SK-N-SH (cell line): ENCODE data around the gene CCDC13. TPM values are rescaled to one million over a fixed set of nuclear protein-coding genes. Genes with fewer than 3 reads are reported as not detected.

ENCODE experiments used
- CTCF ChIA-PET: fragments of 300-600, 350-600 bp; formaldehyde crosslinking; extraction: SDS; loops from one replicate; lab custom pipeline; 2021; lab: Yijun Ruan, JAX
- POLR2A ChIA-PET: fragments of 350-600 bp; sonication (Branson Sonifier 250); formaldehyde crosslinking; extraction: SDS; loops from one replicate; lab custom pipeline; 2020; ENCODE audit warnings: antibody characterized with exemption, inconsistent platforms; lab: Yijun Ruan, JAX
- DNase-seq: peaks from one replicate; pipeline ENCODE4 v3.0.0; 2012
- H2AFZ ChIP-seq: fragments of 200-600 bp; sonication (generic); 2 replicates; pipeline ENCODE4 v1.8.1; 2016; ENCODE audit warnings: antibody characterized with exemption, mild to moderate bottlenecking, low read depth
- H3F3A ChIP-seq: fragments of 200-600 bp; sonication (generic); replicated peaks from 2 replicates; pipeline ENCODE3; 2016; ENCODE audit warnings: antibody characterized with exemption, mild to moderate bottlenecking; ENCODE audit not compliant: insufficient read depth
- H3K27ac ChIP-seq, 2 experiments: fragments of 200-500 bp in 1 of 2; fragments of 200-600 bp in 1 of 2; sonication (Bioruptor generic) in 1 of 2; sonication (generic), shearing (Covaris generic) in 1 of 2; 2 replicates each; pipeline versions ENCODE4 v1.5.1 to v1.6.1; 2014 to 2016; ENCODE audit warnings: low read depth in 2 of 2, inconsistent platforms in 1 of 2, low read length in 1 of 2, mild to moderate bottlenecking in 1 of 2, mixed read lengths in 1 of 2
- H3K27me3 ChIP-seq: fragments of 200-600 bp; sonication (generic), shearing (Covaris generic); 2 replicates; pipeline ENCODE4 v1.6.1; 2016; ENCODE audit warnings: mixed run types; ENCODE audit not compliant: insufficient read depth
- H3K36me3 ChIP-seq, 2 experiments: fragments of 200-500 bp in 1 of 2; fragments of 200-600 bp in 1 of 2; sonication (Bioruptor generic) in 1 of 2; sonication (generic) in 1 of 2; replicated peaks in 1 of 2; 2 replicates each; pipeline versions ENCODE3 to v1.5.1; 2014 to 2016; ENCODE audit warnings: low read length in 1 of 2, mild to moderate bottlenecking in 1 of 2; ENCODE audit not compliant: insufficient read depth in 2 of 2, control insufficient read depth in 1 of 2
- H3K4me1 ChIP-seq, 2 experiments: fragments of 200-500 bp in 1 of 2; fragments of 200-600 bp in 1 of 2; sonication (Bioruptor generic) in 1 of 2; sonication (generic), shearing (Covaris generic) in 1 of 2; 2 replicates each; pipeline versions ENCODE4 v1.5.1 to v1.6.1; 2014 to 2016; ENCODE audit warnings: low read depth in 1 of 2, low read length in 1 of 2, mixed run types in 1 of 2; ENCODE audit not compliant: insufficient read depth in 2 of 2, control insufficient read depth in 1 of 2
- H3K4me2 ChIP-seq: fragments of 200-600 bp; sonication (generic), shearing (Covaris generic); 2 replicates; pipeline ENCODE4 v1.6.1; 2017; ENCODE audit warnings: mixed run types
- H3K4me3 ChIP-seq, 2 experiments: fragments of 200-500 bp in 1 of 2; fragments of 200-600 bp in 1 of 2; sonication (Bioruptor generic) in 1 of 2; sonication (generic), shearing (Covaris generic) in 1 of 2; 2 replicates each; pipeline versions ENCODE4 v1.5.1 to v1.8.1; 2014 to 2016; ENCODE audit warnings: low read depth in 2 of 2, inconsistent platforms in 1 of 2, low read length in 1 of 2, mild to moderate bottlenecking in 1 of 2, mixed read lengths in 1 of 2, moderate library complexity in 1 of 2
- H3K79me2 ChIP-seq: fragments of 200-600 bp; sonication (generic); 2 replicates; pipeline ENCODE4 v1.8.1; 2017; ENCODE audit warnings: mild to moderate bottlenecking; ENCODE audit not compliant: insufficient read depth
- H3K9ac ChIP-seq: fragments of 200-600 bp; sonication (generic); 2 replicates; pipeline ENCODE4 v1.6.1; 2017; ENCODE audit warnings: mixed run types
- H3K9me2 ChIP-seq: fragments of 200-600 bp; sonication (generic); 2 replicates; pipeline ENCODE4 v1.6.1; 2017; ENCODE audit warnings: mixed run types
- H3K9me3 ChIP-seq: fragments of 200-600 bp; sonication (generic); 2 replicates; pipeline ENCODE4 v1.6.1; 2017; ENCODE audit warnings: mixed run types, mild to moderate bottlenecking, moderate library complexity
- H4K20me1 ChIP-seq: fragments of 200-600 bp; sonication (generic); 2 replicates; pipeline ENCODE4 v1.6.1; 2017; ENCODE audit warnings: mild to moderate bottlenecking, mixed run types; ENCODE audit not compliant: insufficient read depth
- CHD2 ChIP-seq: fragments of 150-350 bp; IDR thresholded peaks from 2 replicates; pipeline ENCODE4 v1.6.1; 2018; ENCODE audit warnings: low read length; ENCODE audit not compliant: partially characterized antibody
- EZH2phosphoT487 ChIP-seq: fragments of 200-600 bp; sonication (generic); IDR thresholded peaks from 2 replicates; pipeline ENCODE4 v1.6.1; 2017; ENCODE audit warnings: low read depth, mixed run types, mild to moderate bottlenecking, antibody characterized with exemption, moderate library complexity, borderline replicate concordance
- GABPA ChIP-seq: IDR thresholded peaks from 2 replicates; pipeline ENCODE4 v1.4.0; 2012; ENCODE audit warnings: low read depth, mild to moderate bottlenecking
- JUND ChIP-seq: IDR thresholded peaks from 2 replicates; pipeline ENCODE4 v1.4.0; 2012
- MXI1 ChIP-seq: IDR thresholded peaks from 2 replicates; pipeline ENCODE4 v1.6.1; 2012; ENCODE audit warnings: mild to moderate bottlenecking, low read depth, low read length, improper control_type of control experiment
- NRF1 ChIP-seq: IDR thresholded peaks from 2 replicates; pipeline ENCODE4 v1.6.1; 2012; ENCODE audit warnings: low read depth, mild to moderate bottlenecking, low read length
- SIN3A ChIP-seq: IDR thresholded peaks from 2 replicates; pipeline ENCODE4 v1.6.1; 2012; ENCODE audit warnings: low read depth, mild to moderate bottlenecking, low read length, moderate library complexity, borderline replicate concordance
- SMC3 ChIP-seq: IDR thresholded peaks from 2 replicates; pipeline ENCODE4 v1.6.1; 2012; ENCODE audit warnings: low read depth, low read length, improper control_type of control experiment
- TCF12 ChIP-seq: IDR thresholded peaks from 2 replicates; pipeline ENCODE4 v1.4.0; 2012
- WGBS: methylation state at CpG from one replicate; pipeline ENCODE4 v1.1.6; 2017; ENCODE audit warnings: low lambda C conversion rate; 5-methylcytosine and 5-hydroxymethylcytosine counted together
- polyA plus RNA-seq, 3 experiments: library from polyadenylated mRNA; depleted of rRNA; stranded (reverse); fragments of >200 nt; gene quantifications; 2 replicates each; pipeline ENCODE4 v1.2.3, GENCODE V29; 2012
- TF ChIP-seq, protein P1 (sequence below): fragments of 200-600 bp; sonication (generic); IDR thresholded peaks from 2 replicates; pipeline ENCODE4 v1.6.1; 2017; ENCODE audit warnings: antibody characterized with exemption, mild to moderate bottlenecking, moderate library complexity
- TF ChIP-seq, protein P2 (sequence below): fragments of 150-350 bp; IDR thresholded peaks from 2 replicates; pipeline ENCODE4 v1.6.1; 2017; ENCODE audit warnings: antibody characterized with exemption, low read length, low read depth, borderline replicate concordance

Gene CCDC13
- polyA plus RNA-seq, 1 of the 3 experiments (the other 2 are of a cell fraction): 0.66 TPM

DNA sequence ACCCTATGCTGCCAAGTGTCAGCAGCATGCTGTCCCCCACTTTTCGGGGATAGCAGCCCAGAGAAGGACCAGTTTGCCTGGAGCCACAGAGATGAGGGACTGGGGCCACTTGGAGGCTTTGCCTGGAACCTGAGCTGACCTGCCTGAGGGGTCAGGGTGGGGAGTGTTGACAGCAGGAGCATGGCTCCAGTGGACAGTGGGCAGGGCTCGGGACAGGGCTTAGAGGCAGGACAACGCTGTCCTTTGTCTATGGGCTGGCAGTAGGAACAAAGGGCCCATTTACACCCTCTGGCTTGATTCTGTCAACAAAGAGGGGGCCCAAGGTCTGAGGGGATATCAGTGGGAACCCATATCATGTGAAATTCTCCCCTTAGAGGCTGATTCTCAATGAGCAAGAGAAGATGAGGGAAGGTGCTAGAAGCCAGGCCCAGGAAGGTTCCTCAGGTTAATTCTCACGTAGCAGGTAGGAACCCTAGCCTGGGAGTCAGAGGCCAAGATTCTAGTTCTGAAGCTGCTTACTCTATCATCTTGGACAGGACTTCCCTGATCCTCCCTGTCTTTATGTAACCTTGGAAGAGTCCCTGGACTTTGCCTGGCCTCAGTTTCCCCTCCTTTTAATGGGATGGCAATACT, 40.7 kb downstream of the CCDC13 start (continued):
- TF ChIP-seq, protein P1, sequence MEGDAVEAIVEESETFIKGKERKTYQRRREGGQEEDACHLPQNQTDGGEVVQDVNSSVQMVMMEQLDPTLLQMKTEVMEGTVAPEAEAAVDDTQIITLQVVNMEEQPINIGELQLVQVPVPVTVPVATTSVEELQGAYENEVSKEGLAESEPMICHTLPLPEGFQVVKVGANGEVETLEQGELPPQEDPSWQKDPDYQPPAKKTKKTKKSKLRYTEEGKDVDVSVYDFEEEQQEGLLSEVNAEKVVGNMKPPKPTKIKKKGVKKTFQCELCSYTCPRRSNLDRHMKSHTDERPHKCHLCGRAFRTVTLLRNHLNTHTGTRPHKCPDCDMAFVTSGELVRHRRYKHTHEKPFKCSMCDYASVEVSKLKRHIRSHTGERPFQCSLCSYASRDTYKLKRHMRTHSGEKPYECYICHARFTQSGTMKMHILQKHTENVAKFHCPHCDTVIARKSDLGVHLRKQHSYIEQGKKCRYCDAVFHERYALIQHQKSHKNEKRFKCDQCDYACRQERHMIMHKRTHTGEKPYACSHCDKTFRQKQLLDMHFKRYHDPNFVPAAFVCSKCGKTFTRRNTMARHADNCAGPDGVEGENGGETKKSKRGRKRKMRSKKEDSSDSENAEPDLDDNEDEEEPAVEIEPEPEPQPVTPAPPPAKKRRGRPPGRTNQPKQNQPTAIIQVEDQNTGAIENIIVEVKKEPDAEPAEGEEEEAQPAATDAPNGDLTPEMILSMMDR: no peak

DNA sequence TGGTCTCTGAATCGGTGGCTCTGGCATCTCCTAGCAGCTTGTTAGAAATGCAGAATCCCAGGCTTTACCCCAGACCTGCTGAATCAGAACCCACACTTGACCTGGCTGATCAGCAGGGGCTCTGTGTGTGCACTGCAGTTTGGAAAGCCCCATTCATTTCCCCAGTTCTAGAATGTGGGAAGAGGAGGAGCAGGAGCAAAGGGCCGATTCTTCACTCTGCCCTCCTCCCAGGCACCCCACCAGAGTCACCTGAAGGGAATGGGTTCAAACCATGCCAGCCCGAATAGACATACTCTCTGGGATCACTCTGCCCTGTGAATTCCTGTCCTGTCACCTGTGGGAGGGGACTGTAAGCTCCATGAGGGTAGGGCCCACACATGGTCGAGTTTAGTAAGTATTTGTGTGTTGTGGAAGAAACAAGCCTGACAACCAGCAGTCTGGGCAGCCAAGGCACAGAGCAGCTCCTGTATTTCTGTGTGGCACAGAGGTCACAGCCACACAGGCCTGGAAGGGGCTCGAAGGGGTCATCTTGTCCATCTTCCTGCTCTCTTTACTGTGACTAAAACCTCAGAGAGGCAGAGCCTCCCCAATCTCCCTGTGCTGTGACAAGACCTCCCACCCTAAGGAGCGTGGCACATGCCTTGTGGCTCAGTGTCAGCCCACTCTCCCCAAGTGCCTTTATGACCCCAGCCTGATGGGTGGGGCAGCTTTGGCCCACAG, 41.4 kb downstream of the CCDC13 start:
- no peak overlapping the region for H3K9ac ChIP-seq
- peaks cover 0 to 12% of the 10 kb centered on the region in 2 experiments; a peak in 1 of 4 replicates for H3K4me1 ChIP-seq
- ChIA-PET CTCF (interaction anchor here (0.8 to 3.3 kb wide), 2 partner anchors 14 to 15 kb away, joined by 3 to 16 read pairs; no protein-coding TSS in a partner anchor), POLR2A (no interaction called here)
- H3K36me3 ChIP-seq: no peaks in the 10 kb centered on the region
- H3K4me3 ChIP-seq: no peak overlapping the region
- no peak overlapping the region for H2AFZ ChIP-seq
- DNase-seq: no peak
- TF ChIP-seq EZH2phosphoT487 (no peak), GABPA (no peak), JUND (no peak), TCF12 (no peak)
- no peaks in the 10 kb centered on the region for H3K79me2 ChIP-seq
- 21% methylated on average over 4 of the region's 6 CpGs for WGBS
- H3K27ac ChIP-seq: no peak overlapping the region
- no peaks in the 10 kb centered on the region for H4K20me1 ChIP-seq
- H3K9me3 ChIP-seq: no peaks in the 10 kb centered on the region
- H3K9me2 ChIP-seq: no peaks in the 10 kb centered on the region
- no peaks in the 10 kb centered on the region; the same call in 1 of the 2 replicates for H3K27me3 ChIP-seq
- no peaks in the 10 kb centered on the region for H3F3A ChIP-seq
- no peak overlapping the region for H3K4me2 ChIP-seq

DNA sequence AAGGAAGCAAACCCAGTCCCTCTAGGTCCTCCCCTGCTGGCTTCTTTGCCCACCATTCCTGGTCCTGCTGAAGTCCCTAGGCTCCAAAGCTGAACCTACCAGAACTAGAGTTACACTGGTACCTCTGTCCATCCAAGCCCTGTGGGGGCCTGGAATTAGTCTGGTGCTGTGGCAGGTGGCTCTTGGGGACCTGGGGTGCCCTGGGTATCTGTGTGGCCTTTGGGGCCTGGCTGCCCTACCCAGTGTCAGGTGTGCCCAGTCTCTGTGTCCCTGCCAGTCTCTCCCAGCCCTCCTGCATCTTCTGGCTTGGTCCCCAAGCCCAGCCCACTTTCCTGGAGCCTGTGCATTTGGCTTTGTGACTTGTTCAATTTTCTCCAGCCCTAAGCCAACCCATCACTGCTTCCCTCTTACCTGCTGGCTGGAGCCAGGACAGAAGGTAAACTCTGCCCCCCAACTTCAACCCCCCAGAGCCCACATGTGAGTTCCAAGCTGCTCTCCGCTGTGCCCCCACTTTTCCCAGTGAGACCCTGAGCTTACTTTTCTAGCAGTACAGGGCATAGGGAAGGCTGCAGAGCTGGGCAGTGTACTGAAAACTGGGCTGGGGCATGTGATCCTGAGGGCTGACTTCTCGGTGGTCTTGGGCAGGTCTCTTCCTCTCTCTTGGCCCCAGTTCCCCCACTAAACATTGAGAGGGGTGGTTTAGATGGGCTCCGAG, 42.2 kb downstream of the CCDC13 start:
- Histone ChIP-seq H3K4me1 (peaks cover 0 to 12% of the 10 kb centered on the region in 2 experiments; a peak in 1 of 4 replicates), H3K79me2 (no peaks in the 10 kb centered on the region), H3K9me3 (no peaks in the 10 kb centered on the region), H4K20me1 (no peaks in the 10 kb centered on the region), H3K9ac (no peak overlapping the region), H3K9me2 (no peaks in the 10 kb centered on the region), H3K27ac (no peak overlapping the region; a peak in 1 of 4 replicates), H3F3A (no peaks in the 10 kb centered on the region), H3K4me2 (no peak overlapping the region), H3K27me3 (no peaks in the 10 kb centered on the region; the same call in 1 of the 2 replicates), H2AFZ (no peak overlapping the region), H3K4me3 (no peak overlapping the region), H3K36me3 (no peaks in the 10 kb centered on the region)
- TF ChIP-seq SMC3: no peak
- no peak for TF ChIP-seq MXI1
- no peak for TF ChIP-seq CHD2
- TF ChIP-seq SIN3A: no peak
- no peak for TF ChIP-seq JUND
- TF ChIP-seq NRF1: no peak
- TF ChIP-seq, protein P2, sequence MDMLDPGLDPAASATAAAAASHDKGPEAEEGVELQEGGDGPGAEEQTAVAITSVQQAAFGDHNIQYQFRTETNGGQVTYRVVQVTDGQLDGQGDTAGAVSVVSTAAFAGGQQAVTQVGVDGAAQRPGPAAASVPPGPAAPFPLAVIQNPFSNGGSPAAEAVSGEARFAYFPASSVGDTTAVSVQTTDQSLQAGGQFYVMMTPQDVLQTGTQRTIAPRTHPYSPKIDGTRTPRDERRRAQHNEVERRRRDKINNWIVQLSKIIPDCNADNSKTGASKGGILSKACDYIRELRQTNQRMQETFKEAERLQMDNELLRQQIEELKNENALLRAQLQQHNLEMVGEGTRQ: no peak
- ChIA-PET CTCF (interaction anchor here (3.3 kb wide), 1 partner anchor 14 kb away, joined by 16 read pairs; no protein-coding TSS in a partner anchor), POLR2A (no interaction called here)
- DNase-seq: no peak
- WGBS: 22% methylated on average over 2 of the region's 3 CpGs
